Upper lobe of right lung (tissue), 1 donor: ENCODE data around the gene PPP1R2. TPM values are rescaled to one million over a fixed set of nuclear protein-coding genes. Genes with fewer than 3 reads are reported as not detected.

Source experiments
- ATAC-seq: fragments of 200-7000 bp; cut with Tn5 transposase; one replicate; pipeline ENCODE4 v1.9.1; 2020; ENCODE audit warnings: mild to moderate bottlenecking, moderate library complexity
- DNase-seq: peaks from one replicate; pipeline ENCODE4 v3.0.0-alpha.2; 2020
- H3K27ac ChIP-seq: fragments of 200-600 bp; one replicate; pipeline ENCODE4 v1.8.0; 2022
- H3K27me3 ChIP-seq: fragments of 200-600 bp; one replicate; pipeline ENCODE4 v1.8.0; 2022; ENCODE audit warnings: mild to moderate bottlenecking
- H3K36me3 ChIP-seq: fragments of 200-600 bp; one replicate; pipeline ENCODE4 v1.8.0; 2022
- H3K4me1 ChIP-seq: fragments of 200-600 bp; one replicate; pipeline ENCODE4 v1.8.0; 2022
- H3K4me3 ChIP-seq: fragments of 200-600 bp; one replicate; pipeline ENCODE4 v1.8.0; 2022; ENCODE audit warnings: mild to moderate bottlenecking
- H3K9me3 ChIP-seq: fragments of 200-600 bp; one replicate; pipeline ENCODE4 v1.8.0; 2022
- intact Hi-C: fragments of 100-400 bp; cut with DNase I; formaldehyde crosslinking; loops from one replicate; pipeline ENCODE4 v1.11.0; 2022
- total RNA-seq: library from RNA; stranded (reverse); fragmentation: NEBNext Ultra II Directional; extraction: Animal tissue kit (Norgen Biotek cat#: 25700); gene quantifications from one replicate; pipeline ENCODE4 v1.2.1, GENCODE V29; 2021
- TF ChIP-seq, protein P1 (sequence below): fragments of 200-600 bp; IDR thresholded peaks from one replicate; pipeline ENCODE4 v1.8.0; 2022; ENCODE audit warnings: antibody characterized with exemption
- donor health status: DM: no; HTN: yes; CAD: no; lungs with severe emphysema.

The PPP1R2 gene
- total RNA-seq, 1 donor from 2014 or later: 46.3 TPM

DNA sequence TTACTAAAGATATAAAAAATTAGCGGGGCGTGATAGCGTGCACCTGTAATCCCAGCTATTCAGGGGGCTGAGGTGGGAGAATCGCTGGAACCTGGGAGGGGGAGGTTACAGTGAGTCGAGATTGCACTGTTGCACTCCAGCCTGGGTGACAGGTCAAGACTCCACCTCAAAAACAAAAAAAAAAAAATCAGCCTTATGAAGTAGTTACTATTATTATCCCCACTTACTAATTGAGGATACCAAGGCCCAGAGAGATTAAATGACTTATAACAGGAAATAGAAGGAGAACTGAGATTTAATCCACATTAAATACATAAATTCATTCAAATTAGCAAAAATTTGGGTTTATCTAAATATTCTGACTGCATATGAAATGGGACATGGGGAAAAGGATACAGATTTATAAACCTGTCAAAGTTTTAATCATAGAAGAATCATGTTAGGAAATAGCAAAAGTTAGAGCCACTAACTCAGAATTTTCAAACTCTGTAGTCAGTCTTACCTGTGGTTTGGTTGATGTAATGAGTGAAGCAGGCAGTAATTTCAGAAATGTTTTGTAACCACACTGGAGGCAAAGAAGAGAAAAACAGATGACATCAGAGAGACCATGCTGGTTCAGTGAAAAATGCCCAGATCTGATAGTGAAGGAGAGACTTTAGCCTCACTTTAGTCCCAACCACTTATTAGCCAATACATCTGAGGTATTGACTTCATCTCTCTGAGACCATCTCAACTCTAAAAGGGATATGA is 75.3 kb downstream of the PPP1R2 start:
- DNase-seq: no peak
- ATAC-seq: no peak
- H3K27ac ChIP-seq: no peak overlapping the region
- intact Hi-C loops: no loop called here
- H3K36me3 ChIP-seq: no peaks in the 10 kb centered on the region
- H3K9me3 ChIP-seq: no peaks in the 10 kb centered on the region
- H3K4me1 ChIP-seq: no peaks in the 10 kb centered on the region
- TF ChIP-seq, protein P1, sequence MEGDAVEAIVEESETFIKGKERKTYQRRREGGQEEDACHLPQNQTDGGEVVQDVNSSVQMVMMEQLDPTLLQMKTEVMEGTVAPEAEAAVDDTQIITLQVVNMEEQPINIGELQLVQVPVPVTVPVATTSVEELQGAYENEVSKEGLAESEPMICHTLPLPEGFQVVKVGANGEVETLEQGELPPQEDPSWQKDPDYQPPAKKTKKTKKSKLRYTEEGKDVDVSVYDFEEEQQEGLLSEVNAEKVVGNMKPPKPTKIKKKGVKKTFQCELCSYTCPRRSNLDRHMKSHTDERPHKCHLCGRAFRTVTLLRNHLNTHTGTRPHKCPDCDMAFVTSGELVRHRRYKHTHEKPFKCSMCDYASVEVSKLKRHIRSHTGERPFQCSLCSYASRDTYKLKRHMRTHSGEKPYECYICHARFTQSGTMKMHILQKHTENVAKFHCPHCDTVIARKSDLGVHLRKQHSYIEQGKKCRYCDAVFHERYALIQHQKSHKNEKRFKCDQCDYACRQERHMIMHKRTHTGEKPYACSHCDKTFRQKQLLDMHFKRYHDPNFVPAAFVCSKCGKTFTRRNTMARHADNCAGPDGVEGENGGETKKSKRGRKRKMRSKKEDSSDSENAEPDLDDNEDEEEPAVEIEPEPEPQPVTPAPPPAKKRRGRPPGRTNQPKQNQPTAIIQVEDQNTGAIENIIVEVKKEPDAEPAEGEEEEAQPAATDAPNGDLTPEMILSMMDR: no peak
- H3K4me3 ChIP-seq: no peak overlapping the region
- no peaks in the 10 kb centered on the region for H3K27me3 ChIP-seq

DNA sequence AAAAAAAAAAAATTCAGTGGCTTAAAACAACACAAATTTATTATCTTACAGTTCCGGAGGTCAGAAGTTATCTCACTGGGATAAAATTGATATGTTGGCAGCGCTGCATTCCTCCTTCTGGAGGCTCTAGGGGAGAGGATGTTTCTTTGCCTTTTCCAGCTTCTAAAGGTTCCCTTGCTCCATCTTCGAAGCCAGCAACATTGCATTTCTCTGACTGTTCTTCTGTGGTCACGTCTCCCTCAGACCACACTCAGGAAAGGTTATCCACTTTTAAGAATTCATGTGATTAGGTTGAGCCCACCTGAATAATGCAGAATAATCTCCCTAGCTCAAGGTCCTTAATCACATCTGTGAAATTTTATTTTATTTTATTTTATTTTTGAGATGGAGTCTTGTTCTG is 76.9 kb downstream of the PPP1R2 start:
- TF ChIP-seq, protein P1: no peak
- no peak overlapping the region for H3K4me3 ChIP-seq
- DNase-seq (no peak), ATAC-seq (no peak)
- H3K27me3 ChIP-seq: no peaks in the 10 kb centered on the region
- intact Hi-C loops: no loop called here
- no peaks in the 10 kb centered on the region for H3K4me1 ChIP-seq
- no peaks in the 10 kb centered on the region for H3K36me3 ChIP-seq
- H3K27ac ChIP-seq: no peak overlapping the region
- H3K9me3 ChIP-seq: no peaks in the 10 kb centered on the region

Other genes with a start within 250 kb of the PPP1R2 start
- gene ACAP2, start 100.3 kb downstream of the PPP1R2 start, total RNA-seq: 60.3 TPM
- 59.4 TPM for gene APOD, start 40.6 kb upstream of the PPP1R2 start, total RNA-seq
- gene MUC20, start 177.7 kb upstream of the PPP1R2 start, total RNA-seq: 14.7 TPM